CD14-positive monocyte (primary cell): ENCODE measurements around the gene ITGAL. TPM values are rescaled to one million over a fixed set of nuclear protein-coding genes. Genes with fewer than 3 reads are reported as not detected.
A peak's percentile ranks its signal among the peaks of the same experiment; 100 is the strongest.

ENCODE experiments used
- DNase-seq, 3 donors: peaks; one replicate each; pipeline ENCODE4 v3.0.0-alpha.2; 2011 to 2022
- H2AFZ ChIP-seq: 2 replicates; pipeline ENCODE4 v1.6.0; 2012; ENCODE audit warnings: mild to moderate bottlenecking, low read depth, low read length, inconsistent platforms; ENCODE audit not compliant: insufficient read depth, poor library complexity, severe bottlenecking
- H3K27ac ChIP-seq, 2 donors: 1 replicate in 1 of 2; 2 replicates in 1 of 2; pipeline ENCODE4 v1.5.1; 2012 to 2013; ENCODE audit warnings: low read length in 2 of 2, control low read depth in 1 of 2, inconsistent platforms in 1 of 2, low read depth in 1 of 2, mild to moderate bottlenecking in 1 of 2
- H3K27me3 ChIP-seq, 2 donors: one replicate each; pipeline versions ENCODE4 v1.6.0 to v1.6.1; 2011 to 2013; ENCODE audit warnings: low read length in 2 of 2; ENCODE audit not compliant: control insufficient read depth in 2 of 2, insufficient read depth in 2 of 2
- H3K36me3 ChIP-seq, 2 donors: replicated peaks in 1 of 2; 1 replicate in 1 of 2; 2 replicates in 1 of 2; pipeline versions ENCODE4 v1.5.1 to v1.6.1; 2012 to 2013; ENCODE audit warnings: low read length in 2 of 2, control low read depth in 1 of 2, inconsistent platforms in 1 of 2, mild to moderate bottlenecking in 1 of 2; ENCODE audit not compliant: insufficient read depth in 2 of 2, control insufficient read depth in 1 of 2
- H3K4me1 ChIP-seq, 2 donors: 1 replicate in 1 of 2; 2 replicates in 1 of 2; pipeline versions ENCODE4 v1.5.1 to v1.6.1; 2012 to 2013; ENCODE audit warnings: low read length in 2 of 2, control low read depth in 1 of 2, inconsistent platforms in 1 of 2, mild to moderate bottlenecking in 1 of 2, moderate library complexity in 1 of 2; ENCODE audit not compliant: insufficient read depth in 2 of 2, control insufficient read depth in 1 of 2
- H3K4me2 ChIP-seq: replicated peaks from 2 replicates; pipeline ENCODE3; 2012; ENCODE audit warnings: low read length, moderate library complexity, mild to moderate bottlenecking; ENCODE audit not compliant: poor library complexity, severe bottlenecking; ENCODE audit errors: extremely low read depth
- H3K4me3 ChIP-seq, 3 experiments: fragments of 200-600 bp in 1 of 3; sonication (generic) in 1 of 3; replicated peaks in 1 of 3; 1 replicate in 2 of 3; 2 replicates in 1 of 3; pipeline ENCODE4 v1.5.1; 2011 to 2013; ENCODE audit warnings: low read length in 3 of 3, mild to moderate bottlenecking in 3 of 3, control low read depth in 2 of 3, low read depth in 2 of 3, inconsistent platforms in 1 of 3, moderate library complexity in 1 of 3
- H3K79me2 ChIP-seq: 2 replicates; pipeline ENCODE4 v1.6.0; 2012; ENCODE audit warnings: mild to moderate bottlenecking, control low read depth, inconsistent platforms, low read length, moderate library complexity; ENCODE audit not compliant: insufficient read depth
- H3K9ac ChIP-seq: 2 replicates; pipeline ENCODE4 v1.6.0; 2017; ENCODE audit warnings: low read length, mild to moderate bottlenecking; ENCODE audit not compliant: insufficient read depth, poor library complexity, severe bottlenecking
- H3K9me3 ChIP-seq, 2 donors: replicated peaks in 1 of 2; 1 replicate in 1 of 2; 2 replicates in 1 of 2; pipeline versions ENCODE4 v1.5.1 to v1.6.1; 2012 to 2013; ENCODE audit warnings: low read length in 2 of 2, control low read depth in 1 of 2; ENCODE audit not compliant: control insufficient read depth in 1 of 2, insufficient read depth in 1 of 2
- H4K20me1 ChIP-seq: 2 replicates; pipeline ENCODE4 v1.6.0; 2012; ENCODE audit warnings: mild to moderate bottlenecking, low read length, control low read depth, moderate library complexity; ENCODE audit not compliant: insufficient read depth
- H3K27ac Mint-ChIP-seq, 7 donors: one replicate each; pipeline ENCODE4 v1.8.0; 2020; ENCODE audit warnings: mild to moderate bottlenecking in 7 of 7, mixed read lengths in 7 of 7, moderate library complexity in 6 of 7, inconsistent platforms in 2 of 7
- H3K27me3 Mint-ChIP-seq, 3 donors: one replicate each; pipeline ENCODE4 v1.8.0; 2021 to 2022; ENCODE audit warnings: low read depth in 3 of 3, mild to moderate bottlenecking in 3 of 3, mixed read lengths in 3 of 3, moderate library complexity in 3 of 3, inconsistent platforms in 1 of 3
- H3K36me3 Mint-ChIP-seq, 2 donors: one replicate each; pipeline ENCODE4 v1.8.0; 2020; ENCODE audit warnings: mixed read lengths in 2 of 2, inconsistent platforms in 1 of 2, mild to moderate bottlenecking in 1 of 2
- H3K4me1 Mint-ChIP-seq: one replicate; pipeline ENCODE4 v1.8.0; 2020; ENCODE audit warnings: mild to moderate bottlenecking, mixed read lengths
- H3K4me3 Mint-ChIP-seq, 2 donors: one replicate each; pipeline ENCODE4 v1.8.0; 2020; ENCODE audit warnings: mild to moderate bottlenecking in 2 of 2, mixed read lengths in 2 of 2, moderate library complexity in 1 of 2
- H3K9me3 Mint-ChIP-seq, 7 donors: one replicate each; pipeline ENCODE4 v1.8.0; 2020 to 2022; ENCODE audit warnings: mixed read lengths in 7 of 7, mild to moderate bottlenecking in 6 of 7, moderate library complexity in 6 of 7, inconsistent platforms in 2 of 7
- WGBS: methylation state at CpG from one replicate; pipeline ENCODE4 v1.1.5; 2013; ENCODE audit warnings: missing lambda C conversion rate; ENCODE audit not compliant: insufficient coverage; 5-methylcytosine and 5-hydroxymethylcytosine counted together
- intact Hi-C, 2 donors: fragments of 100-400 bp; cut with micrococcal nuclease; formaldehyde crosslinking; loops; one replicate each; pipeline versions ENCODE4 v1.15.0 to v1.15.1; 2023
- polyA plus RNA-seq, 3 donors: library from polyadenylated mRNA; depleted of rRNA in 1 of 3; unstranded in 2 of 3; stranded (reverse) in 1 of 3; fragments of 300-500 nt in 2 of 3; fragments of >200 nt in 1 of 3; fragmentation: Illumina TruSeq in 2 of 3; gene quantifications; 1 replicate in 2 of 3; 2 replicates in 1 of 3; pipeline ENCODE4 v1.2.3, GENCODE V29; 2012 to 2021
- TF ChIP-seq, protein P1 (sequence below): fragments of 200-600 bp; IDR thresholded peaks from one replicate; pipeline ENCODE4 v1.8.0; 2022; ENCODE audit warnings: antibody characterized with exemption, mild to moderate bottlenecking

The ITGAL gene
- polyA plus RNA-seq, 3 donors = 56.8 to 474 (median 109) TPM

GRCh38 chr16:30553393-30553899 lies 80.9 kb downstream of the ITGAL start:
- intact Hi-C loops = loop anchor here in 1 of 2 donors (10.0 kb wide), 1 partner anchor 61 kb away; the partner anchor contains the start of gene ZNF689
- no CpG with 5 or more reads among the region's 2 CpGs for WGBS
- Histone ChIP-seq H3K79me2 (peaks cover 32% of the 10 kb centered on the region), H3K4me1 (peaks cover 19 to 27% of the 10 kb centered on the region in 2 donors), H3K9me3 (no peaks in the 10 kb centered on the region), H3K4me3 (no peak overlapping the region), H3K9ac (no peak overlapping the region), H4K20me1 (peaks cover 6% of the 10 kb centered on the region), H3K27me3 (no peaks in the 10 kb centered on the region), H3K4me2 (no peak overlapping the region), H2AFZ (peak overlapping the region; percentile 19), H3K36me3 (peaks cover 12 to 16% of the 10 kb centered on the region in 2 donors), H3K27ac (peak overlapping the region in 1 of 2 donors; percentile 10)
- Mint-ChIP-seq H3K4me1 (peaks cover 23% of the 10 kb centered on the region), H3K4me3 (peak overlapping the region in 1 of 2 donors; percentile 31), H3K9me3 (no peaks in the 10 kb centered on the region), H3K27ac (peak overlapping the region in 3 of 7 donors; percentile 21 to 62 (median 50)), H3K36me3 (peaks cover 18 to 34% of the 10 kb centered on the region in 2 donors), H3K27me3 (peaks cover 0 to 2% (median 0%) of the 10 kb centered on the region in 3 donors)
- DNase-seq = peak in 1 of 3 donors; percentile 37
- TF ChIP-seq, protein P1, sequence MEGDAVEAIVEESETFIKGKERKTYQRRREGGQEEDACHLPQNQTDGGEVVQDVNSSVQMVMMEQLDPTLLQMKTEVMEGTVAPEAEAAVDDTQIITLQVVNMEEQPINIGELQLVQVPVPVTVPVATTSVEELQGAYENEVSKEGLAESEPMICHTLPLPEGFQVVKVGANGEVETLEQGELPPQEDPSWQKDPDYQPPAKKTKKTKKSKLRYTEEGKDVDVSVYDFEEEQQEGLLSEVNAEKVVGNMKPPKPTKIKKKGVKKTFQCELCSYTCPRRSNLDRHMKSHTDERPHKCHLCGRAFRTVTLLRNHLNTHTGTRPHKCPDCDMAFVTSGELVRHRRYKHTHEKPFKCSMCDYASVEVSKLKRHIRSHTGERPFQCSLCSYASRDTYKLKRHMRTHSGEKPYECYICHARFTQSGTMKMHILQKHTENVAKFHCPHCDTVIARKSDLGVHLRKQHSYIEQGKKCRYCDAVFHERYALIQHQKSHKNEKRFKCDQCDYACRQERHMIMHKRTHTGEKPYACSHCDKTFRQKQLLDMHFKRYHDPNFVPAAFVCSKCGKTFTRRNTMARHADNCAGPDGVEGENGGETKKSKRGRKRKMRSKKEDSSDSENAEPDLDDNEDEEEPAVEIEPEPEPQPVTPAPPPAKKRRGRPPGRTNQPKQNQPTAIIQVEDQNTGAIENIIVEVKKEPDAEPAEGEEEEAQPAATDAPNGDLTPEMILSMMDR = no peak

DNA sequence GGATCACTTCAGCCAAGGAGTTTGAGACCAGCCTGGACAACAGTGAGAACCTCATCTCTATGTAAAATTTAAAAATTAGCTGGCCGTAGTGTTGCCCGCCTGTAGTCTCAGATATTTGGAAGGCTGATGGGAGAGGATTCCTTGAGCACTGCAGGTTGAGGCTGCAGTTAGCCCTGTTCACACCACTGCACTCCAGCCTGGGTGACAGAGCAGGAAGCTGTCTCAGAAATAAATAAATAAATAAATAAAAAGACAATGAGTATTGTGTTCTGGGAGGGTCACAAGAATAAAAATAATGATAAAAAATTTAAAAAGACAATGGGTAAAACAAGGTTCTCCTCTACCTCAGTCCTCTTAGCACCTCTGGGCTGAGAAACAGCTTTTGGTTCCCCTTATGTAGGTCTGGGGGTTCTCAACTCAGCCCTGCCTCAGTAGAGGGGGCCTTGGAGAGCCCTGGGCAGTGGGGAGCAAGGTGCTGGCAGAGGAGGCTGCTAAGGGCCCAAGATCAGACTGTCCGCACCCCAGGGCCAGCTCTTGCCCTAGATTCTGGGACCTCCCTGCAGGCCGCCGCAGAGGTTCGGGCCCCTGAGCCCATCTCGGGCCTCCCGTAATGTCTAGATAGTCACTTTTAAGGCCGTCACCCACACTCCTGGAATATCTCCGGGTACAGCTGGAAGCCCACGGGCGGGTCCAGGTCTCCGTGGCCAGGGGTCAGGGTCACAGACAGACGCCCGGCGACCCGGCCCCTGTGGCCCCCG lies 82.2 kb downstream of the ITGAL start:
- H4K20me1 ChIP-seq = peaks cover 6% of the 10 kb centered on the region
- H3K79me2 ChIP-seq = peaks cover 32% of the 10 kb centered on the region
- H3K4me1 Mint-ChIP-seq = peaks cover 36% of the 10 kb centered on the region
- 93% methylated on average over 18 of the region's 18 CpGs for WGBS
- H3K36me3 ChIP-seq = peaks cover 12 to 16% of the 10 kb centered on the region in 2 donors
- peaks cover 0 to 2% (median 0%) of the 10 kb centered on the region in 3 donors for H3K27me3 Mint-ChIP-seq
- H3K27ac Mint-ChIP-seq = no peak overlapping the region
- no peak overlapping the region for H3K4me3 ChIP-seq
- no peaks in the 10 kb centered on the region for H3K9me3 Mint-ChIP-seq
- no peak overlapping the region for H3K4me3 Mint-ChIP-seq
- no peak for DNase-seq
- intact Hi-C loops = loop anchor here in 1 of 2 donors (10.0 kb wide), 1 partner anchor 60 kb away; the partner anchor contains the start of gene ZNF689
- H3K9ac ChIP-seq = no peak overlapping the region
- H2AFZ ChIP-seq = no peak overlapping the region
- no peak overlapping the region for H3K27ac ChIP-seq
- H3K36me3 Mint-ChIP-seq = peaks cover 17 to 30% of the 10 kb centered on the region in 2 donors
- peaks cover 32 to 40% of the 10 kb centered on the region in 2 donors for H3K4me1 ChIP-seq
- TF ChIP-seq, protein P1 = no peak
- no peaks in the 10 kb centered on the region for H3K9me3 ChIP-seq
- H3K27me3 ChIP-seq = no peaks in the 10 kb centered on the region
- no peak overlapping the region for H3K4me2 ChIP-seq
